Caco-2 (cell line): ENCODE results near the gene C17orf78. TPM values are rescaled to one million over a fixed set of nuclear protein-coding genes. Genes with fewer than 3 reads are reported as not detected.

ENCODE experiments used
- BruUV-seq: library from RNA; stranded (reverse); fragments of 400-500 nt; replicated peaks from 2 replicates; lab custom pipeline; 2021; lab: Mats Ljungman, UMichigan
- CTCF ChIA-PET: fragments of 300-600 bp; sonication (Branson Sonifier 250); formaldehyde crosslinking; loops from one replicate; lab custom pipeline; 2022; ENCODE audit warnings: antibody characterized with exemption; lab: Charles Lee
- POLR2A ChIA-PET: fragments of 300-600 bp; sonication (Branson Sonifier 250); formaldehyde crosslinking; loops from one replicate; lab custom pipeline; 2022; ENCODE audit warnings: antibody characterized with exemption; lab: Charles Lee
- DNase-seq, 2 experiments: peaks; one replicate each; pipeline versions ENCODE4 v3.0.0 to v3.0.0-alpha.2; 2020 to 2022
- H3K27me3 ChIP-seq: replicated peaks from 2 replicates; pipeline ENCODE4 v1.6.0; 2011; ENCODE audit warnings: low read length; ENCODE audit not compliant: control insufficient read depth, insufficient read depth
- H3K36me3 ChIP-seq: 2 replicates; pipeline ENCODE4 v1.5.1; 2011; ENCODE audit warnings: low read length; ENCODE audit not compliant: control insufficient read depth, insufficient read depth
- H3K4me1 ChIP-seq: fragments of 250-450 bp; sonication (Bioruptor Pico); 2 replicates; pipeline ENCODE4 v1.5.1; 2020; ENCODE audit warnings: mild to moderate bottlenecking
- H3K4me3 ChIP-seq: 2 replicates; pipeline ENCODE4 v1.5.1; 2011; ENCODE audit warnings: low read depth, mild to moderate bottlenecking, control low read depth, low read length
- H3K9me3 ChIP-seq: fragments of 250-450 bp; sonication (Bioruptor Pico); 2 replicates; pipeline ENCODE4 v1.5.1; 2020; ENCODE audit warnings: mild to moderate bottlenecking, moderate library complexity
- H3K27ac Mint-ChIP-seq: one replicate; pipeline ENCODE4 v1.8.0; 2022; ENCODE audit warnings: mixed read lengths; ENCODE audit not compliant: unreplicated experiment
- H3K27me3 Mint-ChIP-seq: one replicate; pipeline ENCODE4 v1.8.0; 2022; ENCODE audit warnings: mixed read lengths; ENCODE audit not compliant: insufficient read depth, unreplicated experiment
- H3K36me3 Mint-ChIP-seq: one replicate; pipeline ENCODE4 v1.8.0; 2022; ENCODE audit warnings: mild to moderate bottlenecking, mixed read lengths; ENCODE audit not compliant: insufficient read depth, unreplicated experiment
- H3K4me1 Mint-ChIP-seq: one replicate; pipeline ENCODE4 v1.8.0; 2022; ENCODE audit warnings: low read depth, mixed read lengths; ENCODE audit not compliant: unreplicated experiment
- H3K4me3 Mint-ChIP-seq: one replicate; pipeline ENCODE4 v1.8.0; 2022; ENCODE audit warnings: mild to moderate bottlenecking, moderate library complexity, mixed read lengths; ENCODE audit not compliant: unreplicated experiment
- H3K9me3 Mint-ChIP-seq: one replicate; pipeline ENCODE4 v1.8.0; 2022; ENCODE audit warnings: mixed read lengths; ENCODE audit not compliant: unreplicated experiment
- intact Hi-C: fragments of 100-400 bp; cut with micrococcal nuclease; formaldehyde crosslinking; loops from one replicate; pipeline ENCODE4 v1.10.0; 2022; ENCODE audit not compliant: unreplicated experiment
- total RNA-seq: library from RNA; stranded (reverse); gene quantifications from 2 replicates; pipeline ENCODE4 v1.2.3, GENCODE V29; 2022
- TF ChIP-seq, protein P1 (sequence below), 2 experiments: fragments of 200-600 bp in 1 of 2; IDR thresholded peaks; 1 replicate in 1 of 2; 2 replicates in 1 of 2; pipeline versions ENCODE4 v1.5.1 to v1.8.0; 2011 to 2022; ENCODE audit warnings: antibody characterized with exemption in 1 of 2, control low read depth in 1 of 2, inconsistent platforms in 1 of 2, low read depth in 1 of 2, low read length in 1 of 2, mild to moderate bottlenecking in 1 of 2, moderate library complexity in 1 of 2; ENCODE audit not compliant: insufficient read depth in 1 of 2, severe bottlenecking in 1 of 2, unreplicated experiment in 1 of 2

C17orf78 gene
- total RNA-seq, 1 experiment from 2014 or later = not detected

DNA sequence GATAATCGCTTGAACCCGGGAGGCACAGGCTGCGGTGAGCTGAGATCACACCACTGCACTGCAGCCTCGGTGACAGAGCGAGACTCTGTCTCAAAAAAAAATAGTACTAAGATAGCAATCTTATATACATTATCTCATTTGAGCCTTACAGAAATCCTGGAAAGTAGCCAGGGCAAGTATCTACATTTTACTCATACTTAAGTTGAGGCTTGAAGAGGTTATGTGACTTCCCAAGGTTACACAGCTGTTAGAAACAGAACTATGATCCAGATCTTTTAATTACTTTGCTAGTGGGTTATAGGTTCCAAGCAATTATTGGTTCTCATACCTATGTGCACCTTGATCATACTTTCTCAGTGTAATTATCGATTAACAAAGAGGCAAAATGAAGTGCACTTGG, 15.4 kb downstream of the C17orf78 start:
- CTCF ChIA-PET = no interaction called here
- H3K4me3 Mint-ChIP-seq = no peak overlapping the region
- H3K4me3 ChIP-seq = no peak overlapping the region
- H3K36me3 Mint-ChIP-seq = no peaks in the 10 kb centered on the region
- DNase-seq = no peak
- peaks cover 4% of the 10 kb centered on the region for H3K4me1 ChIP-seq
- TF ChIP-seq, protein P1, sequence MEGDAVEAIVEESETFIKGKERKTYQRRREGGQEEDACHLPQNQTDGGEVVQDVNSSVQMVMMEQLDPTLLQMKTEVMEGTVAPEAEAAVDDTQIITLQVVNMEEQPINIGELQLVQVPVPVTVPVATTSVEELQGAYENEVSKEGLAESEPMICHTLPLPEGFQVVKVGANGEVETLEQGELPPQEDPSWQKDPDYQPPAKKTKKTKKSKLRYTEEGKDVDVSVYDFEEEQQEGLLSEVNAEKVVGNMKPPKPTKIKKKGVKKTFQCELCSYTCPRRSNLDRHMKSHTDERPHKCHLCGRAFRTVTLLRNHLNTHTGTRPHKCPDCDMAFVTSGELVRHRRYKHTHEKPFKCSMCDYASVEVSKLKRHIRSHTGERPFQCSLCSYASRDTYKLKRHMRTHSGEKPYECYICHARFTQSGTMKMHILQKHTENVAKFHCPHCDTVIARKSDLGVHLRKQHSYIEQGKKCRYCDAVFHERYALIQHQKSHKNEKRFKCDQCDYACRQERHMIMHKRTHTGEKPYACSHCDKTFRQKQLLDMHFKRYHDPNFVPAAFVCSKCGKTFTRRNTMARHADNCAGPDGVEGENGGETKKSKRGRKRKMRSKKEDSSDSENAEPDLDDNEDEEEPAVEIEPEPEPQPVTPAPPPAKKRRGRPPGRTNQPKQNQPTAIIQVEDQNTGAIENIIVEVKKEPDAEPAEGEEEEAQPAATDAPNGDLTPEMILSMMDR (IDR thresholded peaks at IDR 0.05; ENCODE audit: insufficient read depth in 1 of 2, low read depth in 1 of 2, low read length in 1 of 2, severe bottlenecking in 1 of 2, unreplicated experiment in 1 of 2) = no peak
- H3K27me3 Mint-ChIP-seq = no peaks in the 10 kb centered on the region
- intact Hi-C loops = no loop called here
- no peaks in the 10 kb centered on the region for H3K4me1 Mint-ChIP-seq
- BruUV-seq = no TSS peak
- H3K27me3 ChIP-seq = no peaks in the 10 kb centered on the region
- H3K27ac Mint-ChIP-seq = no peak overlapping the region
- H3K9me3 ChIP-seq = no peaks in the 10 kb centered on the region
- H3K36me3 ChIP-seq = no peaks in the 10 kb centered on the region
- POLR2A ChIA-PET = no interaction called here
- no peaks in the 10 kb centered on the region for H3K9me3 Mint-ChIP-seq

DNA sequence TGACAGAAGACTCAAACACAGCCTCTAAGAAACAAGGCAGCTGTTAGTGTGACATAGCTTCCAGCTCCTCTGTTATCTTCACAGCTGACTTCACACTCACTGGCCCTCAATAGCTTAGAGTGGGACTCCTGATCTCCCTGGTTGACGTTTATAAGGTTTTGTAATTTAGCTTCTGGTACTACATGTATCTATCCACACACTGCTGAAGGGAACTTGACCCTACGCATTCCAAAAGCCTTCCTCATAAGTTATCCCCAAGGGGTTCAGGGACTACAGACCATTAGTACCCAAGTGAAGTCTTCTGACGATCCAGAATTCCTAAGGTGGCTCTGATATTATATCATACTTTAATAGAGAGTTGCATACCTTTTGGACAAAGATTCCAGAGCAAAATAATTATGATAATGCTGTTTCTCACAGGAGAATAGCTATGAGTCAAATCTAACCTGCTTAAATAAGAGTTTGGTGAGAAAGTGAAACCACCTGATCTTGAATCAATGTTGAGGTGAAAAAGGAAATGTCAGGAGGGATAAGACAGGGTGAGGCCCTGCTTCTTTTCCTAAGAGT, 16.3 kb downstream of the C17orf78 start:
- no peaks in the 10 kb centered on the region for H3K9me3 ChIP-seq
- intact Hi-C loops = no loop called here
- no peaks in the 10 kb centered on the region for H3K36me3 ChIP-seq
- Mint-ChIP-seq H3K9me3 (no peaks in the 10 kb centered on the region), H3K4me3 (no peak overlapping the region), H3K27ac (no peak overlapping the region), H3K4me1 (no peaks in the 10 kb centered on the region), H3K36me3 (no peaks in the 10 kb centered on the region), H3K27me3 (no peaks in the 10 kb centered on the region)
- peaks cover 4% of the 10 kb centered on the region; the same call in 1 of the 2 replicates for H3K4me1 ChIP-seq
- no peak overlapping the region for H3K4me3 ChIP-seq
- no TSS peak for BruUV-seq
- ChIA-PET POLR2A (interaction anchor here (0.7 kb wide), 1 partner anchor 110 kb away, joined by 4 read pairs; no protein-coding TSS in a partner anchor), CTCF (interaction anchor here (1.8 kb wide), 1 partner anchor 19 kb away, joined by 12 read pairs; no protein-coding TSS in a partner anchor)
- H3K27me3 ChIP-seq = no peaks in the 10 kb centered on the region
- no peak for DNase-seq
- TF ChIP-seq, protein P1 (IDR thresholded peaks at IDR 0.05; ENCODE audit: insufficient read depth in 1 of 2, low read depth in 1 of 2, low read length in 1 of 2, severe bottlenecking in 1 of 2, unreplicated experiment in 1 of 2) = no peak

DNA sequence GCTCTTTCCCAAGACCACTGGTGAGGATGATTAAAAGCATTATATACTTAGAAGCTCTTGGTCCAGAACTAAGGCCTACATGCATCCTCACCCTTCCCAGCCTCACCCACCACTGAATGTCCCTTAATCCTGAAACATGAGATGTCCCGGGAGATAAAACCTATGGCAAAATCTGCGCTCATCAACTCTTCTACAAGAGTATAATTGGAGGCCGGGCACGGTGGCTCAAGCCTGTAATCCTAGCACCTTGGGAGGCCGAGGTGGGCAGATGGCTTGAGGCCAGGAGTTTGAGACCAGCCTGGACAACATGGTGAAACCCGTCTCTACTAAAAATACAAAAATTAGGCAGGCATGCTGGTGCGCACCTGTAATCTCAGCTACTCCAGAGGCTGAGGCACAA, 17.6 kb downstream of the C17orf78 start:
- H3K4me3 ChIP-seq = no peak overlapping the region
- Mint-ChIP-seq H3K36me3 (no peaks in the 10 kb centered on the region), H3K27me3 (no peaks in the 10 kb centered on the region), H3K27ac (no peak overlapping the region), H3K4me1 (peaks cover 6% of the 10 kb centered on the region), H3K9me3 (no peaks in the 10 kb centered on the region), H3K4me3 (no peak overlapping the region)
- TF ChIP-seq, protein P1 (IDR thresholded peaks at IDR 0.05; ENCODE audit: insufficient read depth in 1 of 2, low read depth in 1 of 2, low read length in 1 of 2, severe bottlenecking in 1 of 2, unreplicated experiment in 1 of 2) = no peak
- no peak for DNase-seq
- ChIA-PET CTCF (no interaction called here), POLR2A (no interaction called here)
- no peaks in the 10 kb centered on the region for H3K9me3 ChIP-seq
- no peaks in the 10 kb centered on the region for H3K27me3 ChIP-seq
- peaks cover 12% of the 10 kb centered on the region; the same call in 1 of the 2 replicates for H3K4me1 ChIP-seq
- no peaks in the 10 kb centered on the region for H3K36me3 ChIP-seq
- BruUV-seq = no TSS peak
- intact Hi-C loops = no loop called here
